GM12878 (cell line): ENCODE measurements around the gene CDYL. TPM values are rescaled to one million over a fixed set of nuclear protein-coding genes. Genes with fewer than 3 reads are reported as not detected.

ENCODE experiments used
- ATAC-seq: fragments of 200-7000 bp; cut with Tn5 transposase; 3 replicates; pipeline ENCODE4 v1.9.1; 2020; ENCODE audit warnings: mild to moderate bottlenecking, moderate library complexity
- BruUV-seq: library from RNA; stranded (reverse); fragments of 400-500 nt; replicated peaks from 2 replicates; lab custom pipeline; 2021; lab: Mats Ljungman, UMichigan
- CTCF ChIA-PET: fragments of 300-600 bp; sonication (Branson Sonifier 250); formaldehyde crosslinking; extraction: SDS; loops from one replicate; lab custom pipeline; 2021; ENCODE audit warnings: inconsistent platforms; lab: Yijun Ruan, JAX
- POLR2A ChIA-PET: fragments of 350-600 bp; formaldehyde crosslinking; extraction: SDS; loops from one replicate; lab custom pipeline; 2021; ENCODE audit warnings: inconsistent platforms; lab: Charles Lee
- RAD21 ChIA-PET: fragments of 300-600 bp; sonication (Branson Sonifier 250); formaldehyde crosslinking; loops from one replicate; lab custom pipeline; 2023; ENCODE audit warnings: antibody characterized with exemption; ENCODE audit not compliant: unreplicated experiment; lab: Charles Lee
- SMC1A ChIA-PET: fragments of 300-600 bp; sonication (Branson Sonifier 250); formaldehyde crosslinking; loops from one replicate; lab custom pipeline; 2023; ENCODE audit not compliant: unreplicated experiment, uncharacterized antibody; lab: Charles Lee
- DNase-seq: peaks from one replicate; pipeline ENCODE4 v3.0.0-alpha.2; 2011; ENCODE audit warnings: low read depth, low spot score
- FAIRE-seq: peaks from 3 replicates; lab custom pipeline; 2011; peaks lifted over from hg19 to GRCh38; lab: Jason Lieb, UNC
- H2AFZ ChIP-seq: 2 replicates; pipeline ENCODE4 v1.6.0; 2011; ENCODE audit warnings: low read depth, low read length, control low read depth; ENCODE audit not compliant: control insufficient read depth
- H3K27ac ChIP-seq: 2 replicates; pipeline ENCODE4 v1.5.1; 2011; ENCODE audit warnings: control low read depth; ENCODE audit not compliant: control insufficient read depth, insufficient read depth
- H3K27me3 ChIP-seq, 2 experiments: replicated peaks in 1 of 2; 2 replicates each; pipeline versions ENCODE4 v1.6.0 to v1.6.1; 2011; ENCODE audit warnings: low read length in 1 of 2; ENCODE audit not compliant: control insufficient read depth in 2 of 2, insufficient read depth in 2 of 2
- H3K36me3 ChIP-seq, 2 experiments: 2 replicates each; pipeline ENCODE4 v1.5.1; 2011; ENCODE audit warnings: low read length in 1 of 2; ENCODE audit not compliant: control insufficient read depth in 2 of 2, insufficient read depth in 2 of 2
- H3K4me1 ChIP-seq: 2 replicates; pipeline ENCODE4 v1.6.1; 2011; ENCODE audit warnings: mild to moderate bottlenecking, low read length, moderate library complexity, mixed read lengths; ENCODE audit not compliant: control insufficient read depth, insufficient read depth
- H3K4me2 ChIP-seq: 2 replicates; pipeline ENCODE4 v1.6.0; 2011; ENCODE audit warnings: control low read depth; ENCODE audit not compliant: control insufficient read depth, insufficient read depth
- H3K4me3 ChIP-seq: fragments of 200-600 bp; sonication (generic); 2 replicates; pipeline ENCODE4 v1.5.1; 2016
- H3K79me2 ChIP-seq: 2 replicates; pipeline ENCODE4 v1.6.0; 2011; ENCODE audit warnings: low read length; ENCODE audit not compliant: control insufficient read depth, insufficient read depth
- H3K9ac ChIP-seq: 2 replicates; pipeline ENCODE4 v1.8.0; 2011; ENCODE audit warnings: low read length, control low read depth, mixed read lengths; ENCODE audit not compliant: control insufficient read depth, insufficient read depth
- H3K9me3 ChIP-seq: replicated peaks from 3 replicates; pipeline ENCODE4 v1.5.1; 2011; ENCODE audit warnings: mild to moderate bottlenecking, low read length; ENCODE audit not compliant: control insufficient read depth, insufficient read depth
- H4K20me1 ChIP-seq: 2 replicates; pipeline ENCODE4 v1.6.0; 2011; ENCODE audit not compliant: control insufficient read depth, insufficient read depth
- ELK1 ChIP-seq: IDR thresholded peaks from 2 replicates; pipeline ENCODE4 v1.6.1; 2012; ENCODE audit warnings: low read depth, low read length, improper control_type of control experiment
- EP300 ChIP-seq, 2 experiments: fragments of 150-350 bp in 1 of 2; IDR thresholded peaks; 2 replicates each; pipeline ENCODE4 v1.6.1; 2011 to 2012; ENCODE audit warnings: low read depth in 2 of 2, low read length in 2 of 2, borderline replicate concordance in 1 of 2, improper control_type of control experiment in 1 of 2, inconsistent platforms in 1 of 2; ENCODE audit not compliant: control insufficient read depth in 1 of 2
- ESRRA ChIP-seq: IDR thresholded peaks from 2 replicates; pipeline ENCODE4 v1.6.1; 2012; ENCODE audit warnings: mild to moderate bottlenecking, low read length, improper control_type of control experiment
- FOXK2 ChIP-seq: fragments of 450-650 bp; IDR thresholded peaks from 2 replicates; pipeline ENCODE4 v1.6.1; 2017; ENCODE audit warnings: mild to moderate bottlenecking, moderate library complexity
- HCFC1 ChIP-seq: fragments of 150-350 bp; IDR thresholded peaks from 2 replicates; pipeline ENCODE4 v1.6.1; 2014; ENCODE audit warnings: low read length
- MLLT1 ChIP-seq: fragments of 450-650 bp; IDR thresholded peaks from 2 replicates; pipeline ENCODE4 v1.6.1; 2016; ENCODE audit warnings: mild to moderate bottlenecking
- MTA2 ChIP-seq: fragments of 450-650 bp; IDR thresholded peaks from 2 replicates; pipeline ENCODE4 v1.6.1; 2016; ENCODE audit warnings: low read depth, mild to moderate bottlenecking, moderate library complexity
- NR2C2 ChIP-seq: IDR thresholded peaks from 2 replicates; pipeline ENCODE4 v1.6.1; 2011; ENCODE audit warnings: borderline replicate concordance, low read depth; ENCODE audit not compliant: control insufficient read depth, insufficient read length
- SIN3A ChIP-seq: IDR thresholded peaks from 2 replicates; pipeline ENCODE4 v1.6.1; 2012; ENCODE audit warnings: low read depth, low read length, improper control_type of control experiment
- SMAD1 ChIP-seq: fragments of 450-650 bp; IDR thresholded peaks from 2 replicates; pipeline ENCODE4 v1.6.1; 2018; ENCODE audit warnings: mild to moderate bottlenecking, low read depth; ENCODE audit not compliant: partially characterized antibody
- STAT3 ChIP-seq: IDR thresholded peaks from 2 replicates; pipeline ENCODE4 v1.6.1; 2011; ENCODE audit warnings: low read depth, low read length, improper control_type of control experiment
- USF2 ChIP-seq: IDR thresholded peaks from 2 replicates; pipeline ENCODE4 v1.6.1; 2011; ENCODE audit warnings: low read depth, low read length, improper control_type of control experiment, borderline replicate concordance
- YBX1 ChIP-seq: fragments of 450-650 bp; IDR thresholded peaks from 2 replicates; pipeline ENCODE4 v1.6.1; 2016; ENCODE audit warnings: antibody characterized with exemption
- WGBS: methylation state at CpG from one replicate; pipeline ENCODE4 v1.1.6; 2016; ENCODE audit warnings: low lambda C conversion rate; ENCODE audit not compliant: insufficient replicate concordance, insufficient coverage; ENCODE audit errors: missing lambda C conversion rate; 5-methylcytosine and 5-hydroxymethylcytosine counted together
- in situ Hi-C: fragments of 300-500 bp; cut with MboI; formaldehyde crosslinking; loops from 9 replicates; pipeline ENCODE4 v1.14.3; 2018; ENCODE audit warnings: mixed read lengths
- intact Hi-C: fragments of 100-400 bp; cut with micrococcal nuclease; formaldehyde crosslinking; loops from one replicate; pipeline ENCODE4 v1.14.2; 2022; ENCODE audit not compliant: unreplicated experiment
- polyA plus RNA-seq, 11 experiments: library from polyadenylated mRNA; depleted of rRNA in 4 of 11; unstranded in 6 of 11; stranded (reverse) in 5 of 11; fragments of >200 nt; fragmentation: Nextera tagmentation in 4 of 11; fragmentation: Illumina TruSeq in 1 of 11; extraction: Ambion mirVana in 4 of 11; extraction: Trizol in 1 of 11; gene quantifications; 1 replicate in 1 of 11; 2 replicates in 10 of 11; pipeline versions ENCODE4 v1.2.1 to v1.2.3, GENCODE V29; 2011 to 2016; ENCODE audit warnings: inconsistent platforms in 2 of 11, missing spikeins in 2 of 11, low read depth in 1 of 11
- total RNA-seq, 4 experiments: library from RNA; depleted of rRNA in 3 of 4; stranded (reverse); fragments of >200 nt in 3 of 4; fragmentation: Illumina TruSeq in 1 of 4; extraction: Trizol in 1 of 4; gene quantifications; 2 replicates each; pipeline versions ENCODE4 v1.2.1 to v1.2.3, GENCODE V29; 2013 to 2021

CDYL gene
- total and polyA plus RNA-seq, 10 of the 15 experiments (the other 5 are each of a cell fraction or from before 2014, with no cell fraction given) = 9.3 to 61.2 (median 28.5) TPM

- no peak for TF ChIP-seq MLLT1
- TF ChIP-seq ESRRA = no peak
- no peak for TF ChIP-seq SMAD1
- no peak for TF ChIP-seq MTA2
- TF ChIP-seq HCFC1 = no peak
- no peak for TF ChIP-seq ELK1
- TF ChIP-seq YBX1 = no peak
- no peak for TF ChIP-seq STAT3
Measured at GRCh38 chr6:4983322-4983721, 207.1 kb downstream of the CDYL start (continued).

GRCh38 chr6:4986999-4987398 lies 210.8 kb downstream of the CDYL start:
- ChIA-PET POLR2A (no interaction called here), SMC1A (interaction anchor here (0.9 kb wide), 1 partner anchor 19 kb away, joined by 3 read pairs; no protein-coding TSS in a partner anchor)
- TF ChIP-seq FOXK2 = no peak
- no peak for TF ChIP-seq SIN3A
- no peak for TF ChIP-seq EP300 (IDR thresholded peaks at IDR 0.05; ENCODE audit: borderline replicate concordance in 1 of 2, control insufficient read depth in 1 of 2, low read depth in 2 of 2, low read length in 2 of 2)
- TF ChIP-seq USF2 = no peak
- TF ChIP-seq NR2C2 = no peak
- TF ChIP-seq, all 136 proteins: peak for 0
- ChIA-PET RAD21 (interaction anchor here (0.7 kb wide), 1 partner anchor 244 kb away, joined by 3 read pairs; no protein-coding TSS in a partner anchor), CTCF (interaction anchor here (1.0 kb wide), 1 partner anchor 19 kb away, joined by 3 read pairs; no protein-coding TSS in a partner anchor)
- H3K36me3 ChIP-seq = no peaks in the 10 kb centered on the region
- ATAC-seq = no peak
- no peak overlapping the region for H3K4me2 ChIP-seq
- in situ Hi-C loops (no loop called here), intact Hi-C loops (no loop called here)
- no peaks in the 10 kb centered on the region for H3K79me2 ChIP-seq
- no peak overlapping the region for H3K9ac ChIP-seq
- H3K27me3 ChIP-seq = no peaks in the 10 kb centered on the region; a peak in 1 of 4 replicates
- 3% methylated on average over 3 of the region's 3 CpGs for WGBS
- H4K20me1 ChIP-seq = no peaks in the 10 kb centered on the region
- no peaks in the 10 kb centered on the region for H3K4me1 ChIP-seq
- H2AFZ ChIP-seq = no peak overlapping the region
- H3K4me3 ChIP-seq = no peak overlapping the region
- no peaks in the 10 kb centered on the region for H3K9me3 ChIP-seq
- no TSS peak for BruUV-seq
- H3K27ac ChIP-seq = no peak overlapping the region
- DNase-seq = no peak
- no peak for FAIRE-seq
